ENCODE measurements around the gene SWSAP1.
A peak's percentile ranks its signal among the peaks of the same experiment; 100 is the strongest.

The SWSAP1 gene

GRCh38 chr19:11420429-11421370 is 46.2 kb downstream of the SWSAP1 start:
- TF ChIP-seq REST (IDR thresholded peaks at IDR 0.05; ENCODE audit: low read depth) = no peak
- TF ChIP-seq NFIC (IDR thresholded peaks at IDR 0.05) = no peak
- peak; percentile 86 for TF ChIP-seq CEBPB (IDR thresholded peaks at IDR 0.05)
- TF ChIP-seq TAF1 (IDR thresholded peaks at IDR 0.05; ENCODE audit: low read depth) = no peak
- TF ChIP-seq EGR1 (IDR thresholded peaks at IDR 0.05) = no peak
- no peak for TF ChIP-seq EP300 (IDR thresholded peaks at IDR 0.05; ENCODE audit: borderline replicate concordance)
- TF ChIP-seq MAX (IDR thresholded peaks at IDR 0.05) = no peak

- TF ChIP-seq CEBPB (IDR thresholded peaks at IDR 0.05) = no peak
- TF ChIP-seq MAX (IDR thresholded peaks at IDR 0.05) = peak; percentile 35; the same call in 1 of the 2 replicates
Measured at GRCh38 chr19:11421371-11422098, 47.1 kb downstream of the SWSAP1 start.

- TF ChIP-seq MAX (IDR thresholded peaks at IDR 0.05) = peak; percentile 36; the same call in 1 of the 2 replicates
- TF ChIP-seq TEAD4 (IDR thresholded peaks at IDR 0.05) = no peak
- TF ChIP-seq NFIC (IDR thresholded peaks at IDR 0.05) = no peak
Measured at GRCh38 chr19:11422163-11423065, 47.9 kb downstream of the SWSAP1 start.

GRCh38 chr19:11423164-11423790 is 48.8 kb downstream of the SWSAP1 start:
- no peak for TF ChIP-seq CEBPB (IDR thresholded peaks at IDR 0.05)
- no peak for TF ChIP-seq EGR1 (IDR thresholded peaks at IDR 0.05)
- no peak for TF ChIP-seq YY1 (IDR thresholded peaks at IDR 0.05; ENCODE audit: low read depth)
- TF ChIP-seq USF1 (IDR thresholded peaks at IDR 0.05) = no peak
- TF ChIP-seq FOXM1 (IDR thresholded peaks at IDR 0.05; ENCODE audit: borderline replicate concordance, low read depth) = no peak
- TF ChIP-seq EP300 (IDR thresholded peaks at IDR 0.05; ENCODE audit: borderline replicate concordance) = no peak
- TF ChIP-seq RAD21 (IDR thresholded peaks at IDR 0.05; ENCODE audit: low read depth) = no peak
- no peak for TF ChIP-seq MAX (IDR thresholded peaks at IDR 0.05)
- TF ChIP-seq TCF12 (IDR thresholded peaks at IDR 0.05; ENCODE audit: low read depth) = no peak
- no peak for TF ChIP-seq CREB1 (IDR thresholded peaks at IDR 0.05; ENCODE audit: low read depth)
- TF ChIP-seq ZBTB7A (IDR thresholded peaks at IDR 0.05; ENCODE audit: low read depth) = no peak
- TF ChIP-seq TEAD4 (IDR thresholded peaks at IDR 0.05) = no peak
- no peak for TF ChIP-seq TAF1 (IDR thresholded peaks at IDR 0.05; ENCODE audit: low read depth)
- no peak for TF ChIP-seq NFIC (IDR thresholded peaks at IDR 0.05)
- no peak for TF ChIP-seq REST (IDR thresholded peaks at IDR 0.05; ENCODE audit: low read depth)

GRCh38 chr19:11423791-11424181 is 49.3 kb downstream of the SWSAP1 start:
- TF ChIP-seq MAX (IDR thresholded peaks at IDR 0.05) = no peak
- no peak for TF ChIP-seq REST (IDR thresholded peaks at IDR 0.05; ENCODE audit: low read depth)
- no peak for TF ChIP-seq TAF1 (IDR thresholded peaks at IDR 0.05; ENCODE audit: low read depth)
- TF ChIP-seq NFIC (IDR thresholded peaks at IDR 0.05) = no peak
- TF ChIP-seq EP300 (IDR thresholded peaks at IDR 0.05; ENCODE audit: borderline replicate concordance) = no peak
- no peak for TF ChIP-seq ZBTB7A (IDR thresholded peaks at IDR 0.05; ENCODE audit: low read depth)
- TF ChIP-seq CEBPB (IDR thresholded peaks at IDR 0.05) = no peak
- TF ChIP-seq FOXM1 (IDR thresholded peaks at IDR 0.05; ENCODE audit: borderline replicate concordance, low read depth) = no peak
- no peak for TF ChIP-seq CREB1 (IDR thresholded peaks at IDR 0.05; ENCODE audit: low read depth)
- TF ChIP-seq TCF12 (IDR thresholded peaks at IDR 0.05; ENCODE audit: low read depth) = no peak
- no peak for TF ChIP-seq YY1 (IDR thresholded peaks at IDR 0.05; ENCODE audit: low read depth)
- no peak for TF ChIP-seq TEAD4 (IDR thresholded peaks at IDR 0.05)
- TF ChIP-seq EGR1 (IDR thresholded peaks at IDR 0.05) = no peak
- TF ChIP-seq USF1 (IDR thresholded peaks at IDR 0.05) = no peak
- no peak for TF ChIP-seq RAD21 (IDR thresholded peaks at IDR 0.05; ENCODE audit: low read depth)
